ENCODE results near the gene VEPH1.

VEPH1 gene

DNA sequence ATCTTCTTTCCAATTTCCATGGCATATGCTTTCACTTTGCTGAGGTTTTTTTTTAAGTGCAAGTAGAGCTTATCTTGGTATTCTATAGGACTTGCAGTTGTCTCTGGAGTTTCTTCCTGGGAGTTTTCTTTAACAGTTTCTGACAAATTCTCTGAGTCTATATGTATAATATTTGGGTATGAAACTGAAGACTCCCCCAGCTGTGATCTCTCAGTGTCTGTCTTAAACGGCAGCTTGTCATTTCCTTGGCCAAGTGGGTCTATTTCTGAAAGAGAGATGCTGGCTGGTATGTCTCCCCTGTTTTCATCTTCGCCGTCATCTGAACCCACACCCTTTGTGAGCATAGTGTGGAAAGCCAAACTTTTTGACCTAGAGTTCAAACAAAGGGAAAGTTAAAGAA, 139.8 kb downstream of the VEPH1 start:
- Histone ChIP-seq H3K27ac (ENCODE audit: low read length) (no peak overlapping the region), H4K20me1 (ENCODE audit: insufficient read depth, low read length) (no peaks in the 10 kb centered on the region), H3K4me2 (ENCODE audit: low read length) (no peak overlapping the region), H2AFZ (ENCODE audit: low read depth, low read length) (no peak overlapping the region), H3K9me3 (ENCODE audit: insufficient read depth, low read length) (no peaks in the 10 kb centered on the region), H3K27me3 (ENCODE audit: low read depth, low read length) (peaks cover 6% of the 10 kb centered on the region), H3K79me2 (ENCODE audit: low read length) (no peaks in the 10 kb centered on the region), H3K36me3 (replicated peaks; ENCODE audit: low read depth, low read length) (no peaks in the 10 kb centered on the region), H3K4me3 (ENCODE audit: low read length) (no peak overlapping the region), H3K9ac (ENCODE audit: low read length) (no peak overlapping the region), H3K4me1 (ENCODE audit: low read length) (no peaks in the 10 kb centered on the region)
- no peak for TF ChIP-seq EZH2phosphoT487 (IDR thresholded peaks at IDR 0.05; ENCODE audit: low read depth)
- TF ChIP-seq, protein P1, sequence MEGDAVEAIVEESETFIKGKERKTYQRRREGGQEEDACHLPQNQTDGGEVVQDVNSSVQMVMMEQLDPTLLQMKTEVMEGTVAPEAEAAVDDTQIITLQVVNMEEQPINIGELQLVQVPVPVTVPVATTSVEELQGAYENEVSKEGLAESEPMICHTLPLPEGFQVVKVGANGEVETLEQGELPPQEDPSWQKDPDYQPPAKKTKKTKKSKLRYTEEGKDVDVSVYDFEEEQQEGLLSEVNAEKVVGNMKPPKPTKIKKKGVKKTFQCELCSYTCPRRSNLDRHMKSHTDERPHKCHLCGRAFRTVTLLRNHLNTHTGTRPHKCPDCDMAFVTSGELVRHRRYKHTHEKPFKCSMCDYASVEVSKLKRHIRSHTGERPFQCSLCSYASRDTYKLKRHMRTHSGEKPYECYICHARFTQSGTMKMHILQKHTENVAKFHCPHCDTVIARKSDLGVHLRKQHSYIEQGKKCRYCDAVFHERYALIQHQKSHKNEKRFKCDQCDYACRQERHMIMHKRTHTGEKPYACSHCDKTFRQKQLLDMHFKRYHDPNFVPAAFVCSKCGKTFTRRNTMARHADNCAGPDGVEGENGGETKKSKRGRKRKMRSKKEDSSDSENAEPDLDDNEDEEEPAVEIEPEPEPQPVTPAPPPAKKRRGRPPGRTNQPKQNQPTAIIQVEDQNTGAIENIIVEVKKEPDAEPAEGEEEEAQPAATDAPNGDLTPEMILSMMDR (IDR thresholded peaks at IDR 0.05; ENCODE audit: low read depth, low read length): no peak

DNA sequence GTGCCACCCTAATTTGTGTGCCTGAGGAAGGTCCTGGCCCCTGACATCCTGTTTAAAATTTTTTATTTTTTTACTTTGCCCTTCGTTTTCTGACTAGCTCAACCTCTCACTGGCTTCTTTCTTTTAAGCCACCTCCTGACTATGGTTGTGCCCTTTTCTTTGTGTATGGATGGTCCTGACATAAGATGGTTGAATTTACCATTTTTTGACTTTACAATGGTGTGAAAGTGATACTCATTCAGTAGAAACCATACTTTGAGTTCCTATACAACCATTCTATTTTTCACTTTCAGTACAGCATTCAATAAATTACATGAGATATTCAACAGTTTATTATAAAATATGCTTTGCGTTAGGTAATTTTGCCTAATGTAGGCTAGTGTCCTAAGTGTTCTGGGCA, 140.9 kb downstream of the VEPH1 start:
- no peak overlapping the region for H3K9ac ChIP-seq (ENCODE audit: low read length)
- no peaks in the 10 kb centered on the region for H4K20me1 ChIP-seq (ENCODE audit: insufficient read depth, low read length)
- H3K9me3 ChIP-seq (ENCODE audit: insufficient read depth, low read length): no peaks in the 10 kb centered on the region
- no peak overlapping the region for H3K4me2 ChIP-seq (ENCODE audit: low read length)
- no peaks in the 10 kb centered on the region for H3K79me2 ChIP-seq (ENCODE audit: low read length)
- H3K4me1 ChIP-seq (ENCODE audit: low read length): no peaks in the 10 kb centered on the region
- no peak overlapping the region for H3K4me3 ChIP-seq (ENCODE audit: low read length)
- H3K27ac ChIP-seq (ENCODE audit: low read length): no peak overlapping the region
- TF ChIP-seq, protein P1 (IDR thresholded peaks at IDR 0.05; ENCODE audit: low read depth, low read length): no peak
- no peak for TF ChIP-seq EZH2phosphoT487 (IDR thresholded peaks at IDR 0.05; ENCODE audit: low read depth)
- H3K36me3 ChIP-seq (replicated peaks; ENCODE audit: low read depth, low read length): no peaks in the 10 kb centered on the region
- H3K27me3 ChIP-seq (ENCODE audit: low read depth, low read length): peaks cover 6% of the 10 kb centered on the region
- no peak overlapping the region for H2AFZ ChIP-seq (ENCODE audit: low read depth, low read length)

DNA sequence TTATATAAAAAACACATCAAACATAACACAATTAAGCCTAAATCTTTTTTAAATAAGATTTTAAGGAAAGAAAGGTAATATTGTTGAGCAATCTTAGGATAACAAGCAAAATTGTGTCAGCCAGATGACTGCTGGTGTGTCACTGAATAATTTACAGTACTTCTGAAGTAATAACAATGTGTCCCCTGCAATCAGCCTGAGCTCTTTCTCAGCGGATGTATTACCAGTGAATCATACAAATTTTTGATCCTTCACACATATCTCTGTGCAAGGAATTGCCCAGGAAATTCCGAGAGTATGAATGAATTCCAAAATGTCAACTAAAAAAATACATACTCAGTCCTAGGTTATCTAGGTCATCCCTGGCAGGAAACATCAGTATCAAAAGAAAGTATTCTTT, 143.2 kb downstream of the VEPH1 start:
- Histone ChIP-seq H3K4me3 (ENCODE audit: low read length) (no peak overlapping the region), H2AFZ (ENCODE audit: low read depth, low read length) (no peak overlapping the region), H3K79me2 (ENCODE audit: low read length) (no peaks in the 10 kb centered on the region), H3K36me3 (replicated peaks; ENCODE audit: low read depth, low read length) (no peaks in the 10 kb centered on the region), H3K9ac (ENCODE audit: low read length) (no peak overlapping the region), H4K20me1 (ENCODE audit: insufficient read depth, low read length) (no peaks in the 10 kb centered on the region), H3K27ac (ENCODE audit: low read length) (no peak overlapping the region), H3K4me1 (ENCODE audit: low read length) (no peaks in the 10 kb centered on the region), H3K9me3 (ENCODE audit: insufficient read depth, low read length) (no peaks in the 10 kb centered on the region), H3K27me3 (ENCODE audit: low read depth, low read length) (peaks cover 9% of the 10 kb centered on the region), H3K4me2 (ENCODE audit: low read length) (no peak overlapping the region)
- TF ChIP-seq EZH2phosphoT487 (IDR thresholded peaks at IDR 0.05; ENCODE audit: low read depth): no peak
- TF ChIP-seq, protein P1 (IDR thresholded peaks at IDR 0.05; ENCODE audit: low read depth, low read length): no peak

- Histone ChIP-seq H3K4me2 (ENCODE audit: low read length) (no peak overlapping the region; the same call in 1 of the 2 replicates), H2AFZ (ENCODE audit: low read depth, low read length) (no peak overlapping the region), H4K20me1 (ENCODE audit: insufficient read depth, low read length) (no peaks in the 10 kb centered on the region), H3K27ac (ENCODE audit: low read length) (no peak overlapping the region), H3K4me3 (ENCODE audit: low read length) (no peak overlapping the region), H3K9ac (ENCODE audit: low read length) (no peak overlapping the region), H3K27me3 (ENCODE audit: low read depth, low read length) (peaks cover 18% of the 10 kb centered on the region), H3K9me3 (ENCODE audit: insufficient read depth, low read length) (no peaks in the 10 kb centered on the region), H3K4me1 (ENCODE audit: low read length) (no peaks in the 10 kb centered on the region), H3K36me3 (replicated peaks; ENCODE audit: low read depth, low read length) (no peaks in the 10 kb centered on the region), H3K79me2 (ENCODE audit: low read length) (no peaks in the 10 kb centered on the region)
- TF ChIP-seq, protein P1 (IDR thresholded peaks at IDR 0.05; ENCODE audit: low read depth, low read length): no peak
- TF ChIP-seq EZH2phosphoT487 (IDR thresholded peaks at IDR 0.05; ENCODE audit: low read depth): no peak
Observed at GRCh38 chr3:157356541-157356940, 146.7 kb downstream of the VEPH1 start.
